ENCODE data around the gene ESYT2. TPM values are rescaled to one million over a fixed set of nuclear protein-coding genes. Genes with fewer than 3 reads are reported as not detected.
A peak's percentile ranks its signal among the peaks of the same experiment; 100 is the strongest.

ESYT2 gene
- total and polyA plus RNA-seq, 8 donors = 8.1 to 31.8 (median 27.3) TPM

GRCh38 chr7:158830211-158830723 is 958 bp upstream of the ESYT2 start:
- peak overlapping the region; percentile 49 to 95 (median 76) for H3K4me3 ChIP-seq

DNA sequence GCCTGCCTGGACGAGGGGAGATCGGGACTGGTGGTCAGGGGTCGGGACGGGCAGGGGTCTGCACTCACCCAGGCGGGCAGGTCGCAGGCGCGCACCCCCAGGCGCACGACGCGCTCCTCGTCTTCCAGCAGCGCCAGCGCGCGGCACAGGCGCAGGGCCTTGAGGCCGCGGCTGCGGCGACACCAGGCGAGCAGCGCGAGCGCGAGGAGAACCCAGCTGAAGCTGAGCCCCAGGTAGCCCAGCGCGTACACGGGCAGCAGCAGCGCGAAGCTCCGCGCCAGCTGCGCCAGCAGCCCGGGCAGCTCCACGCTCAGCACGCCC is 328 bp downstream of the ESYT2 start:
- peaks cover 4 to 13% (median 8%) of the 10 kb centered on the region in 3 donors for H3K4me1 ChIP-seq
- H3K9me3 ChIP-seq = no peaks in the 10 kb centered on the region
- no peak for FAIRE-seq
- peak; percentile 44 to 70 (median 60) for ATAC-seq
- no peaks in the 10 kb centered on the region for H3K27me3 ChIP-seq
- intact Hi-C loops (cut with DNase I) = no loop called here
- no peaks in the 10 kb centered on the region for H3K36me3 ChIP-seq
- TF ChIP-seq CTCF (IDR thresholded peaks at IDR 0.05) = no peak
- 0% methylated on average over 17 to 38 of the region's 38 CpGs for WGBS, 2 donors
- DNase-seq = peak; percentile 57 to 90 (median 74)
- peak overlapping the region; percentile 98 to 100 (median 98) for H3K27ac ChIP-seq
- H3K4me3 ChIP-seq = peak overlapping the region; percentile 62 to 95 (median 77)

More at GRCh38 chr7:158830211-158830723, 958 bp upstream of the ESYT2 start:
- TF ChIP-seq CTCF (IDR thresholded peaks at IDR 0.05) = no peak
- ATAC-seq (no peak), FAIRE-seq (no peak), DNase-seq (no peak)
- Histone ChIP-seq H3K27me3 (no peaks in the 10 kb centered on the region), H3K4me1 (peaks cover 4 to 8% (median 7%) of the 10 kb centered on the region in 3 donors), H3K27ac (peak overlapping the region; percentile 98 to 100 (median 98)), H3K36me3 (no peaks in the 10 kb centered on the region), H3K9me3 (no peaks in the 10 kb centered on the region)
- 1% methylated on average over 14 of the region's 14 CpGs for WGBS, 2 donors
- intact Hi-C loops (cut with DNase I) = no loop called here

- TF ChIP-seq CTCF (IDR thresholded peaks at IDR 0.05) = no peak
- Histone ChIP-seq H3K27ac (peak overlapping the region; percentile 98 to 100 (median 98)), H3K9me3 (no peaks in the 10 kb centered on the region), H3K4me3 (peak overlapping the region; percentile 62 to 95 (median 77)), H3K27me3 (no peaks in the 10 kb centered on the region), H3K36me3 (no peaks in the 10 kb centered on the region), H3K4me1 (peaks cover 4 to 14% (median 8%) of the 10 kb centered on the region in 3 donors)
- ATAC-seq (peak; percentile 26 to 44 (median 36)), DNase-seq (peak in 5 of 6 donors; percentile 47 to 82 (median 61)), FAIRE-seq (no peak)
- intact Hi-C loops (cut with DNase I) = no loop called here
- 0 to 1% methylated on average over 47 to 82 of the region's 82 CpGs for WGBS, 2 donors
Observed at GRCh38 chr7:158828133-158829020, 932 bp downstream of the ESYT2 start.

GRCh38 chr7:158827411-158828132 is 1.7 kb downstream of the ESYT2 start:
- Histone ChIP-seq H3K27ac (peak overlapping the region in 3 of 4 donors; percentile 98 to 100 (median 99)), H3K4me1 (peaks cover 4 to 14% (median 8%) of the 10 kb centered on the region in 3 donors), H3K36me3 (no peaks in the 10 kb centered on the region), H3K9me3 (no peaks in the 10 kb centered on the region), H3K4me3 (peak overlapping the region in 3 of 4 donors; percentile 62 to 95 (median 89)), H3K27me3 (no peaks in the 10 kb centered on the region)
- no peak for TF ChIP-seq CTCF (IDR thresholded peaks at IDR 0.05)
- DNase-seq = no peak
- ATAC-seq = no peak
- no peak for FAIRE-seq
- WGBS, 2 donors = 42 to 48% methylated on average over 13 of the region's 13 CpGs
- intact Hi-C loops (cut with DNase I) = no loop called here

All from pancreas (tissue), 10 donors.